Measurements from ENCODE around the gene OLFML3. TPM values are rescaled to one million over a fixed set of nuclear protein-coding genes. Genes with fewer than 3 reads are reported as not detected.

OLFML3 gene
- total RNA-seq, 3 donors from 2014 or later: 5.4 to 51.1 (median 28.2) TPM

GRCh38 chr1:113986802-113987201 is 7.5 kb downstream of the OLFML3 start:
- Histone ChIP-seq H3K36me3 (ENCODE audit: low read depth) (no peaks in the 10 kb centered on the region), H3K4me1 (ENCODE audit: low read depth) (peaks cover 6% of the 10 kb centered on the region), H3K9me3 (no peaks in the 10 kb centered on the region), H3K4me3 (no peak overlapping the region)
- DNase-seq (no peak), ATAC-seq (no peak)
- TF ChIP-seq CTCF (IDR thresholded peaks at IDR 0.05): no peak
- intact Hi-C loops (cut with DNase I, micrococcal nuclease): no loop called here

- Histone ChIP-seq H3K36me3 (ENCODE audit: low read depth) (no peaks in the 10 kb centered on the region), H3K4me3 (no peak overlapping the region), H3K4me1 (ENCODE audit: low read depth) (peaks cover 6% of the 10 kb centered on the region), H3K9me3 (no peaks in the 10 kb centered on the region)
- DNase-seq (no peak), ATAC-seq (no peak)
- no peak for TF ChIP-seq CTCF (IDR thresholded peaks at IDR 0.05)
- intact Hi-C loops (cut with DNase I, micrococcal nuclease): no loop called here
Observed at GRCh38 chr1:113987259-113987658, 8.0 kb downstream of the OLFML3 start.

GRCh38 chr1:113990530-113990929 is 11.3 kb downstream of the OLFML3 start:
- ATAC-seq (no peak), DNase-seq (no peak)
- TF ChIP-seq CTCF (IDR thresholded peaks at IDR 0.05): no peak
- Histone ChIP-seq H3K4me3 (no peak overlapping the region), H3K4me1 (ENCODE audit: low read depth) (no peaks in the 10 kb centered on the region), H3K9me3 (peaks cover 9% of the 10 kb centered on the region), H3K36me3 (ENCODE audit: low read depth) (no peaks in the 10 kb centered on the region)
- intact Hi-C loops (cut with DNase I, micrococcal nuclease): no loop called here

GRCh38 chr1:113990961-113991360 is 11.7 kb downstream of the OLFML3 start:
- Histone ChIP-seq H3K4me1 (ENCODE audit: low read depth) (no peaks in the 10 kb centered on the region), H3K4me3 (no peak overlapping the region), H3K9me3 (peaks cover 12% of the 10 kb centered on the region), H3K36me3 (ENCODE audit: low read depth) (no peaks in the 10 kb centered on the region)
- ATAC-seq (no peak), DNase-seq (no peak)
- intact Hi-C loops (cut with DNase I, micrococcal nuclease): no loop called here
- no peak for TF ChIP-seq CTCF (IDR thresholded peaks at IDR 0.05)

GRCh38 chr1:113991467-113991997 is 12.3 kb downstream of the OLFML3 start:
- H3K36me3 ChIP-seq (ENCODE audit: low read depth): no peaks in the 10 kb centered on the region
- H3K4me1 ChIP-seq (ENCODE audit: low read depth): no peaks in the 10 kb centered on the region
- TF ChIP-seq CTCF (IDR thresholded peaks at IDR 0.05): no peak
- no peak for ATAC-seq
- H3K9me3 ChIP-seq: peaks cover 12% of the 10 kb centered on the region
- no peak overlapping the region for H3K4me3 ChIP-seq
- no peak for DNase-seq
- intact Hi-C loops (cut with DNase I, micrococcal nuclease): no loop called here

- ATAC-seq (no peak), DNase-seq (no peak)
- no peak for TF ChIP-seq CTCF (IDR thresholded peaks at IDR 0.05)
- H3K4me3 ChIP-seq: no peak overlapping the region
- H3K36me3 ChIP-seq (ENCODE audit: low read depth): no peaks in the 10 kb centered on the region
- H3K9me3 ChIP-seq: peaks cover 12% of the 10 kb centered on the region
- H3K4me1 ChIP-seq (ENCODE audit: low read depth): no peaks in the 10 kb centered on the region
- intact Hi-C loops (cut with DNase I, micrococcal nuclease): no loop called here
Observed at GRCh38 chr1:113993072-113993471, 13.8 kb downstream of the OLFML3 start.
